ENCODE results near the gene UNC13C. TPM values are rescaled to one million over a fixed set of nuclear protein-coding genes. Genes with fewer than 3 reads are reported as not detected.

Gene UNC13C
- total RNA-seq, 1 experiment from 2014 or later = not detected

GRCh38 chr15:54109014-54109413 is 130.8 kb downstream of the UNC13C start:
- DNase-seq (ENCODE audit: low spot score) = no peak

- no peak for DNase-seq (ENCODE audit: low spot score)
Measured at GRCh38 chr15:54119051-54119450, 140.8 kb downstream of the UNC13C start.

- no peak for DNase-seq (ENCODE audit: low spot score)
Measured at GRCh38 chr15:54120949-54121463, 142.8 kb downstream of the UNC13C start.

- DNase-seq (ENCODE audit: low spot score) = no peak
Measured at GRCh38 chr15:54127574-54127973, 149.3 kb downstream of the UNC13C start.

GRCh38 chr15:54131410-54131809 is 153.2 kb downstream of the UNC13C start:
- DNase-seq (ENCODE audit: low spot score) = peak; percentile 5

- DNase-seq (ENCODE audit: low spot score) = no peak
Measured at GRCh38 chr15:54149115-54149531, 170.9 kb downstream of the UNC13C start.

- DNase-seq (ENCODE audit: low spot score) = no peak
Measured at GRCh38 chr15:54150255-54150654, 172.0 kb downstream of the UNC13C start.

GRCh38 chr15:54159012-54159411 is 180.8 kb downstream of the UNC13C start:
- no peak for DNase-seq (ENCODE audit: low spot score)

GRCh38 chr15:54187325-54187724 is 209.1 kb downstream of the UNC13C start:
- no peak for DNase-seq (ENCODE audit: low spot score)

GRCh38 chr15:54197995-54198394 is 219.8 kb downstream of the UNC13C start:
- DNase-seq (ENCODE audit: low spot score) = no peak

GRCh38 chr15:54206586-54207321 is 228.5 kb downstream of the UNC13C start:
- DNase-seq (ENCODE audit: low spot score) = no peak

- DNase-seq (ENCODE audit: low spot score) = no peak
Measured at GRCh38 chr15:54208786-54209185, 230.5 kb downstream of the UNC13C start.

- DNase-seq (ENCODE audit: low spot score) = no peak
Measured at GRCh38 chr15:54212635-54213034, 234.4 kb downstream of the UNC13C start.

GRCh38 chr15:54226455-54226854 is 248.2 kb downstream of the UNC13C start:
- no peak for DNase-seq (ENCODE audit: low spot score)

- DNase-seq (ENCODE audit: low spot score) = no peak
Measured at GRCh38 chr15:54227569-54227968, 249.3 kb downstream of the UNC13C start.

GRCh38 chr15:54250326-54250725 is 272.1 kb downstream of the UNC13C start:
- no peak for DNase-seq (ENCODE audit: low spot score)

- no peak for DNase-seq (ENCODE audit: low spot score)
Measured at GRCh38 chr15:54256190-54256589, 277.9 kb downstream of the UNC13C start.

GRCh38 chr15:54273928-54274327 is 295.7 kb downstream of the UNC13C start:
- no peak for DNase-seq (ENCODE audit: low spot score)

GRCh38 chr15:54277834-54278233 is 299.6 kb downstream of the UNC13C start:
- DNase-seq (ENCODE audit: low spot score) = no peak

- no peak for DNase-seq (ENCODE audit: low spot score)
Measured at GRCh38 chr15:54280726-54281125, 302.5 kb downstream of the UNC13C start.

- no peak for DNase-seq (ENCODE audit: low spot score)
Measured at GRCh38 chr15:54282228-54282836, 304.1 kb downstream of the UNC13C start.

GRCh38 chr15:54288049-54288448 is 309.8 kb downstream of the UNC13C start:
- DNase-seq (ENCODE audit: low spot score) = no peak

- no peak for DNase-seq (ENCODE audit: low spot score)
Measured at GRCh38 chr15:54289590-54290136, 311.4 kb downstream of the UNC13C start.

Measured in H4 (cell line).